GM19372 (cell line): ENCODE results near the gene OR2A7.
"Not testable (repeated sequence)": the region's sequence is repeated elsewhere in the genome, so short reads cannot be mapped to it uniquely, and the experiment has no call there.

Source experiments
- ATAC-seq: cut with Tn5 transposase; IDR thresholded peaks from one replicate; pipeline ENCODE4 v1.9.1; 2021; ENCODE audit warnings: mild to moderate bottlenecking, low read depth, moderate library complexity; ENCODE audit not compliant: unreplicated experiment

Gene OR2A7

DNA sequence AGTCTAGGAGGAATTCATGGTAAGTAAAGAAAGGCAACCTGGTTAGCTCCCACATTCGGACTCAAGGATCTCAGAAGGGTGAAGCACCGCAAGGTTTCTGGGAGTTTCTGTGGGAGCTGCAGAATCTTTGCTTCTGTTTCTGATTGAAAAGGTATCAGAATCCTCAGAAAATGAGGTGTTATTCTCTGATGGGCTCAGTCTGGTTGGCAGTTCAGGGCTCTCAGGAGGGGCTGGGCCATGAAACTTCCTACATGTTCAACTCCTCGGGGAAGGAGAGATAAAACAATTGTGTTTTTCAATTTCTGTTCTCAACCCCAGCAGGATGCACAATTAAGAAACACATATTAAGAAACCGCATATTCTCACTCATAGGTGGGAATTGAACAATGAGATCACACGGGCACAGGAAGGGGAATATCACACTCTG lies 9.1 kb downstream of the OR2A7 start:
- no peak for ATAC-seq

DNA sequence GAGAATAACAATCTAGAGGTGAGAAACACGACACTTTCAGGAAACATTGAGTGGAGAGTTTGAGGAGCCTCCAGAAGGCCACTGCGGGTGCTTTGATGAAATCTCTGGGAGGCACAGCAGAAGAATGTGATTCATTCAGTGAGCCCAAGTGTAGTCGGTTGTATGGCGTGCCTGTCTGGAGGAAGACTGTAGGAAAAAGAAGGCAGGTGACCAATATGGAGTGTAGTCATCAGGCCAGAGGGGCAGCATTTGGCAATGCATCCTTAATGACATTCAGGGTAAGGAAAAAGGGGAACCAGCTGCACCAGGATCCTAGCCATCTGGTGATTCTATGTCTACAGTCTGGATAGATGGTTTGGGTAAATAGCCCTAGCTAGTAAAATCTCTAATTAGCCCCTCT lies 12.3 kb downstream of the OR2A7 start:
- ATAC-seq = not testable (repeated sequence)

DNA sequence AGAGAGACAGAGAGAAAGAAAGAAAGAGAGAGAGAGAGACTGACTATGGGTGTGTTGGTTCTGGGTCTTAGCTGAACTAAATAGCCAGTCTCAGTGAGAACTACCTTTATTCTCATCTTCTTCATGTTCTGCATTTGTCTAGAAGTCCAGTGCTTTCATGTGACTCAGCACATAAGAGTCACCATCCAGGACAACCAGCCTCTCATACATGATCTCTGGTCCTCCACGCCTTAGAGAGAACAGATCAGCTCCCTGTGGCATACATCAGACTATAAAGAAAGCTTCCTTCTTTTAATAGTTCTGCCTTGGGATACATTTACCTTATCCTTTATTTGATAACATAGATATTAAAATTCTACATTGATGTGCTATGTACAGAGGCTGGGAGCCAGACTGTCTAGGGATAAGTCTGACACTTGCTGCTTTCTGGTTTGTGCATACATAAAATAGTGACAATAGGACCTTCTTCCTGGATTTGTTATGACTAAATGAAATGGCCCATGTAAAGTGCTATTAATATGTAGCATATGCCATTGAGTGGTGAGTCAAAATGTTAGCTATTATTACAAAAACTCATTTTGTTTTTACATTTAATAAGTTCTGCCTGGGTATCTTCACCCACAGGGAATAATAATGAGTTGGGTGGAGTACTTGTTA lies 16.8 kb downstream of the OR2A7 start:
- not testable (repeated sequence) for ATAC-seq

DNA sequence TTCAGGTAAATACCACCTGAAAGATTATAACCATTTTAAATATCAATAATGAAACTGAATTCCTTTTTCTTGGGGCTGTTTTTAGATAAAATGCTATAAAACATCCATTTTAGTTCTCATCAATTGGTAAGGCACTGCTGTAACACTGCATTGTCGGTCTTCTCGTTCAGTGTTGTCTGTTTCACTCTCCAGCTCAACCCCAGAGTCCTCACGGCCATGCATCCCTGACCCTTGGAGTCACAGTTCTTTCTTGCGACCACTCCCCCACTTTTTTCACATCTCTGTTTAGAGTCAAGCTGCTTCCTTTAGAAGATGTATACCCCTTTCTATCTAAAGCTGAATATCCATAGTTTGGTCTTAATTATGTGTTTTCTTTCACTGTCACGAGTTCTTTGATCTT lies 17.6 kb downstream of the OR2A7 start:
- ATAC-seq = not testable (repeated sequence)

DNA sequence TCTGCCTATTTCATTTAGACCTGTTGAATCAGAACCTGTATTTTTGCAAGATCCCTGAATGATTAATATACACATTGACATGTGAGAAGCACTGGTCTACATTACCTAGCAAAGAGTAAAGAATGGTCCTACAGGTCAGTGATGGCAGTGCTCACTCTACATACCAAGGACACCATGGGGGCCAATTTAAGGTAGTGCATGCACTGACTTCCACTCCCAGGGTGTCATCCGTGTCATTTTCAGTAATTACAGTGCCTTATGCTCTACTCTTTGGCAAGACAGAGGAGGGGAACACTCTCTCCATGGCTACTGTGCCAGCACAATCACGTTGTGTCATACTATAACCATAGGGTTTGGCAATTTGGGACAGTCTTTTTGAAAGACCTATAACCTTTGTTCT lies 19.2 kb downstream of the OR2A7 start:
- not testable (repeated sequence) for ATAC-seq

DNA sequence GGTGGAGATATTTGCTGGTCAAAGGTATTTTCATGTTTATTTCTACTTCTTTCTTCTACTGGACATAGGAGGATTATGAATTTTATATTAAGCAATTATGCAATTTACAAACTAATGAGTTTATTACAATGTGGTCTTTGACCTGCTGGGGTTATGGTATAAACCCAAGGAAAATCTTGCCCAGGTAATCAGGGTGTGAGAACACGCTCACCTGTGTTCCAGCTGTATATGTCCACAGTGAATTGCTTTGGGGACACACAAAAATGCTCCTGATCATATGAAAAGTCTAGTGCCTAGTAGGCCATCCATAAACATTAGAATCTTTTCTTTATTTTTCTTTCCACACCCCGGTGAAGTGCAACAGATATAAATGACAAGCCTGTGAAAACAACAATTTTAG lies 25.2 kb downstream of the OR2A7 start, which contains the start of gene OR2A42:
TSS of gene OR2A42 (minus strand) at position 241 of the 400 bp plus-strand sequence. CDS start 6,762 bp downstream, outside the sequence.
- ATAC-seq = not testable (repeated sequence)

DNA sequence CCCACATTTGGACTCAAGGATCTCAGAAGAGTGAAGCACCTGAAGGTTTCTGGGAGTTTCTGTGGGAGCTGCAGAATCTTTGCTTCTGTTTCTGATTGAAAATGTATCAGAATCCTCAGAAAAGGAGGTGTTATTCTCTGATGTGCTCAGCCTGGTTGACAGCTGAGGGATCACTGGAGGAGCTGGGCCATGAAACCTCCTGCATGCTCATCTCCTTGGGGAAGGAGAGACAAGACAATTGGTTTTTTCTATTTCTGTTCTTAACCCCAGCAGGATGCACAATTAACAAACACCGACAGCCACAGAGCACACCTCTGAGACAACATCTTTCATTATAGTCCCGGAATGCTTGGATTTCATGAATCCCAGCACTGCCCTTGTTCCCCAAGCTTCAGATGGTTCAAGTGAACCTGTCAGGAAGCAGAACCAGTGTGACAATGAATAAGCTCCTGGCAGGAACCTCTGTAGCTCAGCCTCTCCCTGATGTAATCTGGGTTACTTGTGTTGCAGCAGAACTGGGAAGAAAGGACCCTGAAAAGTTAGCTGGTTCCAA lies 26.0 kb downstream of the OR2A7 start:
- not testable (repeated sequence) for ATAC-seq

DNA sequence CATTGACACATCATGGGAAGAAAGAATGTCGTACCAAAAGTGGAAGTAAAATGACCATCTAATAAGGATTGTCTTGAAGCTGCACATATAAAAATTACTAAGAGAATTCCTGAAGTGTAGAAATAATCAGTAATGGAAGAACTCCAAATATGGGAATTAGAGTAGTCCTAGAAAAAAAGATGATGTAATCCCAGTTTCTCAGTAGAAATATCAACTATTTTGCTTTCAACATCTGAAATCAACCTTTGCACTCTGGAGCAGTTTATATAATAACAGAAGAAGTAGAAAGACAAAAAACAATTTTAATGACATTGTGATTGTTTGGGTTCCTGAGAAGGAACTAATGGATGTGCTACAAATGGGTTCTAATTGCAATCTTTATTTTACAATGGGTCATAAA lies 31.6 kb downstream of the OR2A7 start:
- not testable (repeated sequence) for ATAC-seq

DNA sequence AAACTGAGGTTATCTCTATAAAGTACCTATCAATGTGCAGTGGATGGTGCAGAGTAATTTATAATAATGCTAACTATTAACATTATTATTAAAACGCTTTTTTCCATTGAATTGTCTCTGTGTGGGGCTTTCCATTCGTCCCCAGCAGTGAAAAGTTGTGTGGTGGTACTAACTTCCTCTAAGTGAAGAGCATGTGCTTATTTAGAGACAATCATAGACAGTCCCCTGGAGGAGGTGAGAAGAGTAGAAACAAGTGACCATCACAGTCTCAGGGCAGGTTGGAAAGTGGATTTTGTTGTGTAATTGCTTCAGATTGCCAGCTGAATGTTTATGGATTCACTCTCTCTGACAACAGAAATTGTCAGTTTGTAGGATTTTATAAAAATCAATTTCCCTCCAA lies 33.6 kb downstream of the OR2A7 start:
- not testable (repeated sequence) for ATAC-seq

DNA sequence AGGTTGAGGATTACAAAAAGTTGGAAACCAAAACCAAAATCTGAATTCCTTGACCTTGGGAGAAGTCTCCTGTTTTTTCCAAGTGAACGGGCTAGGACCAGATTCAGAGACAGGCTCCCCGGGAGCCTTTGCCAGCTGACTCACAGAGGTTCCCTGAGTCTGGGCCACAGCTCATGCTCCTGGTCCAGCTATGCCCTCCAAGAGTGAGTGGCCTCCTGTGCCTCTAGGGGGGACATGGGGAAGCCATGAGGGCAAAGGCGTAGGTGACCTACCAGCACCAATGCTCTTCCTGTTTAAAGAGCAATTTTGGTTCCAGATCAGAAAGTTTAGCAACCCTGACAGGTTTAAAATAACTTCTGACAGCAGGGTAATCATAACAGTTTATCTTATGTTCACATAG lies 35.8 kb downstream of the OR2A7 start:
- ATAC-seq = not testable (repeated sequence)

DNA sequence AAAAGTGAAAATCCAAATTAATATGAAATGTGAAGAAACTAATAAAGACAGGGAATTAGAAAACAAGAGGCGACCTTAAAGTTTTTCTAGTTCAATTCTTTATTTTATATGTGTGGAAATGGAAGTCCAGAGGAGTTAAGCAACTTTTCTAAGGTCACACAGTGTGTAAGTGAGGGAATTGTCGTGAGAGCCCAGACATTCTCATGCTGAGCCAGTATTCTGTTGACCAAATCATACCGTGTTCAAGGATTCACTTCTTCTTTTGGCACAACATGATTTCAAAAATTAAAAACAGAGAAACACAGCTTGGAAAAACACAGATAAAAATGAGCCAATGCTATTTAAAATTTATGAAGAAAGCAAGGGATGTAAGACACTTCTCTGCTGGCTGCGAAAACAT lies 37.7 kb downstream of the OR2A7 start:
- ATAC-seq = not testable (repeated sequence)

DNA sequence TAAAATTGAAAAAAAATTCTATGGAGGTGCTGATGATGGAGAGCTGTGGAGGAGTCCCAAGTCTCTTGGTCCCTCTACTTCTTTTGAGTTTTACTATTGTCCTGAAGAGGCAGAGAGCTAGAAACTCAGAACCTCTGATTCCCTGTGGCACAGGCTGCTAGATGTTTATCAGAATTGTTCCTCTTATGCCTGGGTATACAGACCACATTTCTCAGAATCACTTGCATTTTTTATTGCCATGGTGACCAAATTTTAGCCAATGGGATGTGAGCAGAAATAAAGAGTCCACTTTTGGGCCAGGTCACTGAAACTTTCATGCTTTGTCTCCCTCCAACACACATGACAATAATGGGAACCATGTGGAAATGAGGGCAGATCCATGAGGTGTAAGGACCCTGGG lies 40.9 kb downstream of the OR2A7 start:
- not testable (repeated sequence) for ATAC-seq

DNA sequence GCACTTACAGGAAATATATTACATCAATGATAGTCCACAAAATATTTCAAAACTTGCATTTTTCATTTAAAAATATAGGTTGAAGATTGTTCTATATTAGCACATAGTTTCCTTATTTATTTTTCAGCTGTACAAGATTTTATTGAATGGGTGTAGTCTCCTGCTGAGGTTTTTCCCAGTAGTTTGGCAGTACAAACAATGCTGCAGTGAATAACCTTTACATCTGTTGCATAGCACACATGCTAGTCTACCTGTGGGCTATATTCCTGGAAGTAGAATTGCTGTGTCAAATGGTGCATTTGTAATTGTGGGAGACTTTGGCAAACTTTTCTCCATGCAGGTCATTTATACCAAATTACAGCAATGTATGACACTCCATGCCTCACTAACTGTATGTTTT lies 44.1 kb downstream of the OR2A7 start:
- ATAC-seq = not testable (repeated sequence)

DNA sequence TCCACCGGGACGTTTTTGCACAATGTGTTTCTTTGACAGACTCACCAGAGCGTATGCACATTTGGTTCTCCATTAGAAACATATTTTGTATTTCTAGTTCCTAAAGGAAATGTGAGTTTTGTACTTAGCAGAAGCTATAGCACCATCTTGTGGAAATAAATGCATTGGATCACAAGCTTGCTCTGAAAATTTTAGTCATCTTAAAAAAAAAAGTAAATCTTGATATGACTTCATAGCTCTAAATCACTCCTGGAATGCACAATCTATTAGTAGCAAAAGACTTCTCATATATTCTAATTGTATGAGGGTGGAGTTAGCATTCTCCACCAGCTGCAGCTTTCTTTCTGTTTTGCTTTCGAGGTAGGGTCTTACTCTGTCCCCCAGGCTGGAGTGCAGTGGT lies 45.4 kb downstream of the OR2A7 start:
- ATAC-seq = not testable (repeated sequence)

DNA sequence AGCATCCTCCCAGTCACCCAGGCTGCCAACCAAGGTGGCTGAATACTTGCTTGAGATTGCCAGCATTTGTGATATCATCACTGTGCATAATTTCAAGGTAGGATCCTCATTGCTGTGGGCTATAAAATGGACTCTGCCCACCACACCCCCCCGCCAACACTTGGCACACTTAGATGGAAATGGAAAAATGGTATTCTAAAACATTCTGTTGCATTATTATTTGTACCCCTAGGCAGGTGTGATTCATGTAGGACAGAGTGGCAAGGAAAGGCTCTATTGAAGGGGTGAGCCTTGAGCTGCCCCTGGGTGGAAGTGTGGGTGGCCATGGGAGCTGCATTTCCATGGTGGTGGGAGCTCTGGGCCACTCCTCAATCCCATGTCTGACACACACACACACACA lies 46.0 kb downstream of the OR2A7 start:
- ATAC-seq = not testable (repeated sequence)

DNA sequence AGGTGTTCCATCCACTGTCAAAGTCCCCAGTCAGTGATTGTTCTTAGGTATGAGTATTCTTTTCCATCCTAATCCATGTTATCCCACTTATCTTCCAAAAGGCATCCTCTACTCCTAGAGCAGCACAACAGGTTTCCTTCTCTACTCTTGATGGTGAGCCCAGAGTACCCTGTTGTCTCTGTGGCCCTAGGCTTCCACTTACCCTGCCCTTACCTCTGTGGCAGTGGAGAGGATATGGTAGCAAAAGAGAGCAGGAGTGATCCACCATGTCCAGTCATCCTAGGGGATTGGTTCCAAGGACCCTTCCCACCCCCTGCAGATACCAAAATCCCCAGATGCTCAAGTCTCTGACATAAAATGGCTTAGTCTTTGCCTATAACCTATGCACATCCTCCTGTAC lies 47.4 kb downstream of the OR2A7 start:
- not testable (repeated sequence) for ATAC-seq
